AG04449 (cell line): Measurements from ENCODE around the gene PCBP4.

Source experiments
- CTCF ChIA-PET: fragments of 350-600 bp; formaldehyde crosslinking; extraction: SDS; loops from one replicate; lab custom pipeline; 2021; ENCODE audit warnings: antibody characterized with exemption; lab: Yijun Ruan, JAX
- POLR2A ChIA-PET: fragments of 400-600, 350-600 bp; formaldehyde crosslinking; extraction: SDS; loops from one replicate; lab custom pipeline; 2020; ENCODE audit warnings: antibody characterized with exemption, inconsistent platforms; lab: Yijun Ruan, JAX
- DNase-seq: peaks from one replicate; pipeline ENCODE4 v3.0.0-alpha.2; 2010; ENCODE audit warnings: low read depth, low spot score
- H3K4me3 ChIP-seq: 2 replicates; pipeline ENCODE4 v1.5.1; 2011; ENCODE audit warnings: low read depth, mild to moderate bottlenecking, control low read depth, low read length
- CTCF ChIP-seq: IDR thresholded peaks from one replicate; pipeline ENCODE4 v1.5.1; 2011; ENCODE audit warnings: mild to moderate bottlenecking, moderate library complexity, low read length, control low read depth, inconsistent platforms; ENCODE audit not compliant: insufficient read depth; ENCODE audit errors: missing control alignments

Gene PCBP4

GRCh38 chr3:52010431-52010830 lies 43.2 kb upstream of the PCBP4 start:
- H3K4me3 ChIP-seq, result no peak overlapping the region
- POLR2A ChIA-PET, result interaction anchor here (0.6 kb wide), 1 partner anchor 41 kb away, joined by 3 read pairs; no protein-coding TSS in a partner anchor
- no peak for TF ChIP-seq CTCF
- no peak for DNase-seq
- CTCF ChIA-PET, result interaction anchor here (9.5 to 18.2 kb wide), 3 partner anchors 8 to 133 kb away, joined by 99 to 779 read pairs (median 725); no protein-coding TSS in a partner anchor

- TF ChIP-seq CTCF, result no peak
- POLR2A ChIA-PET, result interaction anchor here (0.5 kb wide), 1 partner anchor 39 kb away, joined by 3 read pairs; no protein-coding TSS in a partner anchor
- DNase-seq, result no peak
- CTCF ChIA-PET, result interaction anchor here (1.0 to 18.2 kb wide), 4 partner anchors 14 to 136 kb away, joined by 4 to 779 read pairs (median 366); no protein-coding TSS in a partner anchor
- no peak overlapping the region for H3K4me3 ChIP-seq
Observed at GRCh38 chr3:52007291-52007690, 40.0 kb upstream of the PCBP4 start.

- no peak for TF ChIP-seq CTCF
- H3K4me3 ChIP-seq, result no peak overlapping the region
- no peak for DNase-seq
- ChIA-PET POLR2A (no interaction called here), CTCF (interaction anchor here (0.8 to 18.2 kb wide), 6 partner anchors 16 to 189 kb away, joined by 3 to 779 read pairs (median 8); no protein-coding TSS in a partner anchor)
Observed at GRCh38 chr3:52006820-52007133, 39.5 kb upstream of the PCBP4 start.

- ChIA-PET CTCF (interaction anchor here (0.7 to 18.2 kb wide), 21 partner anchors 8 to 333 kb away, joined by 3 to 779 read pairs (median 6); partner anchors contain the start of genes ABHD14A, ABHD14B, DUSP7 and POC1A), POLR2A (interaction anchor here (0.9 to 1.1 kb wide), 4 partner anchors 10 to 148 kb away, joined by 3 to 4 read pairs (median 4); partner anchors contain the start of genes POC1A and RPL29)
- no peak for DNase-seq
- no peak overlapping the region; the same call in 1 of the 2 replicates for H3K4me3 ChIP-seq
- TF ChIP-seq CTCF, result no peak
Observed at GRCh38 chr3:52006017-52006819, 39.0 kb upstream of the PCBP4 start.

GRCh38 chr3:52005571-52005986 lies 38.3 kb upstream of the PCBP4 start:
- POLR2A ChIA-PET, result interaction anchor here (0.9 to 1.1 kb wide), 4 partner anchors 10 to 149 kb away, joined by 3 to 4 read pairs (median 4); partner anchors contain the start of genes POC1A and RPL29
- TF ChIP-seq CTCF, result no peak
- no peak overlapping the region; the same call in 1 of the 2 replicates for H3K4me3 ChIP-seq
- no peak for DNase-seq
- CTCF ChIA-PET, result interaction anchor here (0.7 to 18.2 kb wide), 21 partner anchors 8 to 334 kb away, joined by 3 to 779 read pairs (median 6); partner anchors contain the start of genes ABHD14A, ABHD14B, DUSP7 and POC1A
